Fibroblast of upper back skin (primary cell): ENCODE results near the gene CPAMD8.
A peak's percentile ranks its signal among the peaks of the same experiment; 100 is the strongest.

Experiments
- DNase-seq: peaks from one replicate; pipeline ENCODE4 v3.0.0-alpha.2; 2013

Gene CPAMD8

GRCh38 chr19:17026706-17027534 is at the start of gene CPAMD8:
Gene CPAMD8, minus strand, starts transcription at chr19:17026810. Its CDS starts 168 bp downstream, at chr19:17026642.
- no peak for DNase-seq

- DNase-seq, result peak; percentile 30
These were observed 49.4 kb upstream of the CPAMD8 start for GRCh38 chr19:17075864-17076542.

DNA sequence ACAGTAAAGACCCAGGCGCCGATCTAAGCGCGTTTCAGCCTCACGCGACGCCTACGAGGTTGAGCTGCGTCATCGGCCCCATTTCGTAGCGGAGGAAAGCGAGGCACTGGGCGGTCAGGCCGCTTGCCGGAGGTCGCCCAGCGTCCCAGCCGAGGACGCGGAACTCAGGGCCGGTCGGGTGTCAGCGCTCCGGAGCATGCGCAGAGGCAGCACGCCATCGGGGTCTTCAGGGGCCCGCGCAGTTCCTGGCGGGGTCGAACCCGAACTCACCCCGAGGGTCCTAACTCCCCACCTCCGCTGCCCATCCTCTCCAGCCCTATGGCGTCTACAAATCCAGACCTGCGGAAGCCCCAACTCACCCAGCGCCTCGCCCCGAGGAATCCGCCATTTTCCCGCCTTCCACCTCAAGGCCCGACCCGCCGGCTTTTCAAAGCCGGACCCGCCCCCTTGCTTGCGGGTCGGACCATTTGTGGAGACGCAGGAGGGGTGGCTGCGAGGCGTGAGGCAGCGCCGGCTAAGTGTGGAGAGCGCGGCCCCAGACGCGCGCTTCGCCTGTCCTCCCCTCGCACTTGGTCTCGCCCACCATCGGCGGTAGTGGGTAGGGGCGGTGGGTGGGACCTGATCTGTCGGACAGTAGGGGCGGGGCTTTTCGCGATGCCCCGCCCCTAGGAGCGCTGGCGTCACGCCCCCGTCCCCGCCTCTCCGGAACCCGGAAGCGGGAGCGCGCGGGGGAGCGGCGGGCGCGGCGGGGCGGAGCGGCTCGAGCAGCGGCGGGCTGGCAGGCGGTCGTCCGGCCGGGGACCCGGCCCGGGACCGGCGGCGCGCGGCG is 48.6 kb upstream of the CPAMD8 start, which contains the start of the genes HAUS8 and MYO9B:
TSS of gene HAUS8 (minus strand) at position 418 of the 829 bp plus-strand sequence. CDS start at position 388, 30 bp downstream.
TSS of gene MYO9B (plus strand) at position 743 of the 829 bp plus-strand sequence. CDS start 25,941 bp downstream, outside the sequence.
- peak; percentile 100 for DNase-seq

- no peak for DNase-seq
These were observed 48.0 kb upstream of the CPAMD8 start for GRCh38 chr19:17074634-17075034.

DNA sequence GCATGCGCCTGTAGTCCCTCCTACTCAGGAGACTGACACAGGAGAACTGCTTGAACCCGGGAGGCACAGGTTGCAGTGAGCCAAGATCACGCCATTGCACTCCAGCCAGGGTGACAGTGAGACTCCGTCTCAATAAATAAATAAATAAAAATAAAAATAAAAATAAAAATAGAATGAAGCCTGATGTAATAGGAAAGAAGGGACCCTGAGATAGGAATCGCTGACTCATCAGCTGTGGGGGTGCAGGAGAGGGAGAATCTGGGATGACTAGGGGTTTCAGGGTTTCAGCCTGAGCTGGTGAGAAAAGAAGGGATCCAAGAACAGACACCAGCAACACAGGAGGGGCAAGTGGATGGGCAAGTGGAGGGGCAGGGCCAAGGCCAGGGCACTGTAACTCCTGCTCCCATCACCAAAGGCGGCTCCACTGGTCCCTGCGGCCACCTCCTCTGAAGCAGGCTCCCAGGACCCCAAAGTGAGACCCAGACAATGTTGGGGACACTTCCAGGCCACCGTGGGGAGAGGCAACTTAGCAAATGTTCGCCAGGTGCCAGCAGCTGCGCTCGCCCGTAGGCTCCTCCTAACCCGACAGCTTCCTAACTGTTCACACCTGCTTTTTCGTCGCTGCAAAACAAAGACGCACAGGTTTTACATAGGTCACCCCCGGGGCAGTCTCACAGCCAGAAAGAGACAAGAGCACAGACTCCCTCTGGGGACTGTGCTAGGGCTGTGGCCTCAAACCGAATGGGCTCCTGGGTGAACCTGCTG is 47.4 kb upstream of the CPAMD8 start:
- no peak for DNase-seq

DNA sequence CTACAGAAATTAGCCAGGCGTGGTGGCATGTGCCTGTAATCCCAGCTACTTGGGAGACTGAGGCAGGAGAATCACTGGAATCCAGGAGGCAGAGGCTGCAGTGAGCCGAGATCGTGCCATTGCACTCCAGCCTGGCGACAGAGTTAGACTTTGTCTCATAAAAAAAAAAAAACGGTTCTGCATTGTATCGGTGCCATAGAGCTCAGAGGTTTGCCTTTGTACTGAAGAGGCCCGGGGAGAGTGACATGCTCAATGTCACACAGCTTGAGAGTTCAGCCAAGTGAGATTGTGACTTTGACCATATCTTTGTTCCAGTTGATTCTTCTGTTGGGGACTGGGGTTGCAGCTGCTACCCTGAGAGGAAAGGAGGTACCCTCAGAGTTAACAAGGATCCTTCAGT is 44.3 kb upstream of the CPAMD8 start:
- DNase-seq, result no peak

GRCh38 chr19:17070421-17070820 is 43.8 kb upstream of the CPAMD8 start:
- no peak for DNase-seq

DNA sequence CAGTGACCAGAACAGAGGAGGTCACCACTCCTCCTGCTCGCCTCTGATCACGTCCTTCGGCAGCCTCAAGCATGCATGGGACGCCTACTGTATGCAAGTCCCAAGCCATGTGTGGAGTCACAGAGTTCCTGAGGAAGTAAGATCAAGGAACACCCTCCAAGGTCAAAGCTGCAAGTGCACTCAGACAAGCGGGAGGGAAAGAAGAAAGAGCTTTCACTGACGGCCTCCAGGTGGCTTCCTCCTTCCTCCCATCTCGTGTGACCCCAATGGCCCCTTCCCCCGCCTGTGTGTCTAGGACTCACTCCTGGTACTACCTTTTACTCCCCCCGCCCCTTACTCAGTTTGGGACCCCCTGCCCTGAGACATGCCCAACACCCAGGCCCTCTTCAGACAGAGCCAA is 42.6 kb upstream of the CPAMD8 start:
- no peak for DNase-seq

- no peak for DNase-seq
These were observed 36.8 kb upstream of the CPAMD8 start for GRCh38 chr19:17063428-17063827.

DNA sequence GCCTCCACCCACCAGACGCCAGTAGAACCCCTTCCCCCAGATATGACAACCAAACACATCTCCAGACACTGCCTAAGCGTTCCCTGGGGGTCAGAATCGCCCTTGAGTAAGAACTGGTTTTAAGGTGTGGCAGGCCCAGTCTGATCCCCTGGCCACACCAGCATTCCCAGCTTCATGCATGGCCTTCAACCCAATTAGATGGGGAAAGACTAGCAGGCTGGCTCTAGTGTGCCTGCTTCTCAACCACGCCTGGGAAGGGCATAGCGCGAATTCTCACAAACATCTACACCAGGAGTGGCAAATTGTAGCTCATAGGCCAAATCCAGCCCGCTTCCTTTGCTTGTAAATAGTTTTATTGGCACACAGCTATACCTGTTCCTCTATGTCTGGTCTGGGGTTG is 35.1 kb upstream of the CPAMD8 start:
- no peak for DNase-seq

GRCh38 chr19:17061205-17061604 is 34.6 kb upstream of the CPAMD8 start:
- no peak for DNase-seq

- DNase-seq, result no peak
These were observed 34.2 kb upstream of the CPAMD8 start for GRCh38 chr19:17060802-17061201.

DNA sequence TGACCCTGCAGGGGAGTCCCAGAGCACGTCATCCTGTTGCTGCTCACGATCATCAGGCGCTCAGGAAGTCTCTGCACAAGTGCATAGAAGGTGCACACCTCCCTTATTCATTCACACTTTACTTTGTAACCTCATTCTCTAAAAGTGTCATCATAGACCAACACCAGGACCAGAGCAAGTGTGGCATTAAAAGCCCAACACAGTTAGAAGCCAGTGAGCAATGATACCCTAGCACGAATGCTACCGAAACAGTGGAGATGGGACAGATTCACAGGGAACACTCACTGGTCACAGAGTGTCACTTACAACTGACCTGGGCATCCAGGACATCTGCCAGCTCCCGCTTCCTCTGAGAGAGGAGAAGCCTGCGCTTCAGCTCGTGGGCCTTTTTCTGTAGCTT is 31.6 kb upstream of the CPAMD8 start:
- no peak for DNase-seq

GRCh38 chr19:17055636-17056035 is 29.0 kb upstream of the CPAMD8 start:
- no peak for DNase-seq

- DNase-seq, result no peak
These were observed 28.1 kb upstream of the CPAMD8 start for GRCh38 chr19:17054746-17055145.

DNA sequence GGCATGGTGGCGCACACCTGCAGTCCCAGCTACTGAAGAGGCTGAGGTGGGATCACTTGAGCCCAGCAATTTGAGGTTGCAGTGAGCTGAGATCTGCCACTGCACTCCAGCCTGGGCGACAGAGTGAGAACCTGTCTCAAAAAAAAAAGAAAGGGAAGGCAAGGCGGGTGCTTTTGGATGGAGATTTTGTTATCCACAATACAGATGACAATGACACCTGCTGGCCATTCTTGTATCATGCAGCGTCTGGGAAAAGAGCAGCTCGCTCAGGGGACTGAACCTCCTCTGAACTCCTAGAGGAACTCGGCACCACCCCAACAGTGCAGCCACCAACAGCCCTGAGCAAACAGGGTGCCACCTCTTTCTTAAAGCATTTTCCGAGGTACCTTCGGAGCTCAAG is 25.8 kb upstream of the CPAMD8 start:
- DNase-seq, result peak; percentile 51

DNA sequence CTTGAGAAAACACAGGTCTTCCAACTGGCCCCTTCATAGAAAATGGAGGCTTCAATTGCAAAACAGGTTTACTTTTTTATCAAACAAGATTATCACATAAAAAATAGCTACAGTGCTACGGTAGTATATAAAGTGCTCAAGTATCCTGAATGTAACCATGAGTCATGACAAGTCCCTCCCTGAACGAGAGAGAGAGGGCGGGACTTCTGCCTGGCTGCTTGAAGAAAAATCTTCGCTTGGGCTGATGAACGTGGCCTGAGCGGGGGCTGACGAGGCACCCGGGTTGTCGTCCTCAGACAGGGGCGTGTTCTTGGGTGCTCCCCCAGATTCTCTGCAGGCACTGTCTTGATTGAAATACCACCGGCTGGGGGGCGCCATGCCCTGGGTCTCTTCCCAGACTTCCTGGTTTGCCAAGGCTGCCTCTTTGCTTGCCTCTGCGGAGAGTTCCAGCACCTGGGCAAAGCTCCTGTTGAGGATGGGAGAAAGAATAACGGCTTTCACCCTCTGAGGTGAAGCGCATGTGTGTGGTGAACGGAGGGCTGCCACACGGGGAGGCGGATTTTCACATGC is 23.2 kb upstream of the CPAMD8 start:
- peak; percentile 44 for DNase-seq

DNA sequence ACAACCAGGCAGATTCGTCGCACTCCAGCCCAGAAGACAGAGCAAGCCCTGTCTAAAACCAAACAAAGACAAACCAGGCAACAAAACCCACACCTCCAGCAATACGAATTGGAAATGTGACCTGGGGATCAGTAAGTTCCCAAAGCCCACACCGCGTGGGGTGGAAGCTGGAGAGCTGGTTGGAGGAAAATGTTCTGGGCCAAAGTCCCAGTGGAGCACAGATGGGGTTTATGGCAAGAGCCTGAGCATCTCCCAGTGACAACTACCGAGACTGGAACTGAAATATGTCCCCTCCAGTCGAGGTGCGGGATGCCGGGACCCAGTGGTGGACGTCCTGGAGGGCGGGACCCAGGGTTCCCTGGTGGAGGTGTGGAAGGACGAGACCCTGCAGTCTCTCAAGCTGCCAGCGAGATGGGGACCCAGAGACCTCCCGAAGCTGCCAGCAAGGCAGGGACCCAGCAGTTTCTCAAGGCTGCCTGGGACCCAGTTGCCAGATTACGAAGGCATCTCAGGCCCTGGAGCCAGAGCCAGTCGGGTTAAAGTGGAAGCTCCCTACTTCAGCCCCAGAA is 22.4 kb upstream of the CPAMD8 start:
- DNase-seq, result no peak

DNA sequence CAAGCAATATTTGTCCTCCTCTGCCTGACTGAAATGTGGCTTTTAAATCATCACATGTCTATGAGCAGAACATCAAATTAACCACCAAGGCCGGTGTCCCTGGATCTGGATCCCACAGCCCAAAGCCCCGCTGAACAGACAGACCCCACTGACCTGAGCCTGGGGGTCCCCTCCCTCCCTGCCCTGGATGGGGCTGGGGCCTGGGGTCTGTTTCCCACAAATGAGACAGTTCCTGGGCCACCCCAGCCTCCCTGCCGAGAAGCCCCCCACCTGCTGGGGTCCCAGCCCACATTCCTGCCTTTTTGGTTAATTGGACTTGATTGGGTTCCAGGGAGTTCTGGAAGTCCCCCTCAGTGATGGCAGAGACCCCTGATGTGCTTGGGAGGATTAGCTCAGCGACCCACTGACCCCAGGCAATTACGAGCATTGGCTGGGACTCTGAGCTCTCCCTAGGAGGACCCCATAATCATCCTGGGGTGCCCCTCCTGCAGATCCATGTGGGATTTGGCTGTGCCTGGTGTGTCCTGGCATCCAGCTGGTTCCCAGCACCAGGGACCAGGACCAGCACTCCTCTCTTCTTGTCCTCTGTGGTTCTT is 19.4 kb upstream of the CPAMD8 start:
- no peak for DNase-seq

DNA sequence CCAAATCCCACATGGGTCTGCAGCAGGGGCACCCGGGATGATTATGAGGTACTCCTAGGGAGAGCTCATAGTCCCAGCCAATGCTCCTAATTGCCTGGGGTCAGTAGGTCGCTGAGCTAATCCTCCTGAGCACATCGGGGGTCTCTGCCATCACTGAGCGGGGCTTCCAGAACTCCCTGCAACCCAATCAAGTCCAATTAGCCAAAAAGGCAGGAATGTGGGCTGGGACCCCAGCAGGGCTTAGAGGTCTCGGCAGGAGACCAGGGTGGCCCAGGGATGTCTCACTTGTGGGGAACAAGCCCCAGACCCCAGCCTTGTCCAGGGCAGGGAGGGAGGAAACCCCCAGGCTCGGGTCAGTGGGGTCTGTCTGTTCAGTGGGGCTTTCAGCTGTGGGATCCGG is 17.1 kb upstream of the CPAMD8 start:
- DNase-seq, result no peak

DNA sequence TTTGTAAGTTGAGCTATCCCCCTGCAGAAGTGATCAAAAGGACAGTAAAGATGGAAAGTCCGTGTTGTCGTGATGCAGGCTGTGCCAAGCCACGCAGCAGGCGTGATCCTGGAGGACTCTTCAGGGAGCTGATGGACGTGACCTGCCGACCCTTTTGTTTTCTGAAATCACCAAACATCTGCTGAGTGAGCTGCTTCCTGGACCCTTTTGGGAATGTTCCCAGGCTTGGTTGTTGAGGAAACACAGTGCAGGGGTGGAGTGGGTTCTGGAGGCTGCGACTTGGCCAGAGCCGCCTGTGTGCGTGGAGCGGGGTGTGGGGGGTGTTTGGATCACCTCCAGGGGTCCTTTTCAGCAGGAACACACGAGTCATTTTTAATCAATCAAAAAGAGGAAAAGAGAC is 15.4 kb upstream of the CPAMD8 start:
- DNase-seq, result peak; percentile 5
